ENCODE results near the gene TRPC1.

TRPC1 gene

GRCh38 chr3:142787719-142788118, 63.9 kb downstream of the TRPC1 start:
- no peaks in the 10 kb centered on the region for H3K4me1 ChIP-seq
- H3K9me3 ChIP-seq = no peaks in the 10 kb centered on the region
- no peak for TF ChIP-seq Cebpa-rat (IDR thresholded peaks at IDR 0.05)
- no peaks in the 10 kb centered on the region for H3K36me3 ChIP-seq
- H3K27me3 ChIP-seq = no peaks in the 10 kb centered on the region
- no peaks in the 10 kb centered on the region for H4K20me1 ChIP-seq
- H3K4me3 ChIP-seq = no peak overlapping the region
- no peak overlapping the region for H3K9ac ChIP-seq
- H3K4me2 ChIP-seq = no peak overlapping the region
- no peak overlapping the region for H3K27ac ChIP-seq

GRCh38 chr3:142794508-142794907, 70.7 kb downstream of the TRPC1 start:
- no peaks in the 10 kb centered on the region for H3K27me3 ChIP-seq
- no peaks in the 10 kb centered on the region for H3K36me3 ChIP-seq
- no peak overlapping the region for H3K27ac ChIP-seq
- no peak overlapping the region for H3K4me3 ChIP-seq
- H3K9ac ChIP-seq = no peak overlapping the region
- no peak for TF ChIP-seq Cebpa-rat (IDR thresholded peaks at IDR 0.05)
- no peak overlapping the region for H3K4me2 ChIP-seq
- H3K9me3 ChIP-seq = no peaks in the 10 kb centered on the region
- no peaks in the 10 kb centered on the region for H3K4me1 ChIP-seq
- H4K20me1 ChIP-seq = no peaks in the 10 kb centered on the region

- H3K9ac ChIP-seq = no peak overlapping the region
- no peaks in the 10 kb centered on the region for H4K20me1 ChIP-seq
- no peaks in the 10 kb centered on the region for H3K27me3 ChIP-seq
- H3K4me1 ChIP-seq = no peaks in the 10 kb centered on the region
- no peak overlapping the region for H3K4me2 ChIP-seq
- no peaks in the 10 kb centered on the region for H3K9me3 ChIP-seq
- no peaks in the 10 kb centered on the region for H3K36me3 ChIP-seq
- H3K4me3 ChIP-seq = no peak overlapping the region
- no peak overlapping the region for H3K27ac ChIP-seq
- TF ChIP-seq Cebpa-rat (IDR thresholded peaks at IDR 0.05) = no peak
Observed at GRCh38 chr3:142795332-142795731, 71.5 kb downstream of the TRPC1 start.

GRCh38 chr3:142796823-142797222, 73.0 kb downstream of the TRPC1 start:
- Histone ChIP-seq H4K20me1 (no peaks in the 10 kb centered on the region), H3K9me3 (no peaks in the 10 kb centered on the region), H3K4me2 (no peak overlapping the region), H3K9ac (no peak overlapping the region), H3K4me1 (no peaks in the 10 kb centered on the region), H3K27ac (no peak overlapping the region), H3K4me3 (no peak overlapping the region), H3K36me3 (no peaks in the 10 kb centered on the region), H3K27me3 (no peaks in the 10 kb centered on the region)
- no peak for TF ChIP-seq Cebpa-rat (IDR thresholded peaks at IDR 0.05)

- no peak for TF ChIP-seq Cebpa-rat (IDR thresholded peaks at IDR 0.05)
- H4K20me1 ChIP-seq = no peaks in the 10 kb centered on the region
- no peaks in the 10 kb centered on the region for H3K36me3 ChIP-seq
- H3K27me3 ChIP-seq = no peaks in the 10 kb centered on the region
- no peak overlapping the region for H3K4me2 ChIP-seq
- no peaks in the 10 kb centered on the region for H3K9me3 ChIP-seq
- H3K27ac ChIP-seq = no peak overlapping the region
- no peaks in the 10 kb centered on the region for H3K4me1 ChIP-seq
- H3K9ac ChIP-seq = no peak overlapping the region
- H3K4me3 ChIP-seq = no peak overlapping the region
Observed at GRCh38 chr3:142801746-142802145, 77.9 kb downstream of the TRPC1 start.

GRCh38 chr3:142802891-142803290, 79.1 kb downstream of the TRPC1 start:
- no peak for TF ChIP-seq Cebpa-rat (IDR thresholded peaks at IDR 0.05)
- Histone ChIP-seq H3K9ac (no peak overlapping the region), H3K4me1 (no peaks in the 10 kb centered on the region), H3K36me3 (no peaks in the 10 kb centered on the region), H3K27me3 (no peaks in the 10 kb centered on the region), H4K20me1 (no peaks in the 10 kb centered on the region), H3K4me3 (no peak overlapping the region), H3K4me2 (no peak overlapping the region), H3K9me3 (no peaks in the 10 kb centered on the region), H3K27ac (no peak overlapping the region)

GRCh38 chr3:142808103-142808917, 84.5 kb downstream of the TRPC1 start:
- Histone ChIP-seq H3K36me3 (no peaks in the 10 kb centered on the region), H3K4me3 (no peak overlapping the region), H3K27me3 (no peaks in the 10 kb centered on the region), H4K20me1 (no peaks in the 10 kb centered on the region), H3K4me1 (no peaks in the 10 kb centered on the region), H3K27ac (no peak overlapping the region), H3K9ac (no peak overlapping the region), H3K9me3 (no peaks in the 10 kb centered on the region), H3K4me2 (no peak overlapping the region)
- TF ChIP-seq Cebpa-rat (IDR thresholded peaks at IDR 0.05) = no peak

- no peak overlapping the region for H3K27ac ChIP-seq
- H4K20me1 ChIP-seq = no peaks in the 10 kb centered on the region
- H3K4me3 ChIP-seq = no peak overlapping the region
- H3K27me3 ChIP-seq = no peaks in the 10 kb centered on the region
- H3K4me1 ChIP-seq = no peaks in the 10 kb centered on the region
- H3K4me2 ChIP-seq = no peak overlapping the region
- no peak for TF ChIP-seq Cebpa-rat (IDR thresholded peaks at IDR 0.05)
- H3K9me3 ChIP-seq = no peaks in the 10 kb centered on the region
- no peaks in the 10 kb centered on the region for H3K36me3 ChIP-seq
- H3K9ac ChIP-seq = no peak overlapping the region
Observed at GRCh38 chr3:142809259-142809658, 85.4 kb downstream of the TRPC1 start.

- H3K27ac ChIP-seq = no peak overlapping the region
- no peak overlapping the region for H3K4me3 ChIP-seq
- no peak overlapping the region for H3K4me2 ChIP-seq
- H3K4me1 ChIP-seq = no peaks in the 10 kb centered on the region
- no peaks in the 10 kb centered on the region for H3K27me3 ChIP-seq
- H4K20me1 ChIP-seq = no peaks in the 10 kb centered on the region
- no peak for TF ChIP-seq Cebpa-rat (IDR thresholded peaks at IDR 0.05)
- no peaks in the 10 kb centered on the region for H3K9me3 ChIP-seq
- H3K9ac ChIP-seq = no peak overlapping the region
- H3K36me3 ChIP-seq = no peaks in the 10 kb centered on the region
Observed at GRCh38 chr3:142815803-142816202, 92.0 kb downstream of the TRPC1 start.

- no peak overlapping the region for H3K27ac ChIP-seq
- H3K4me1 ChIP-seq = no peaks in the 10 kb centered on the region
- H3K36me3 ChIP-seq = no peaks in the 10 kb centered on the region
- no peaks in the 10 kb centered on the region for H4K20me1 ChIP-seq
- no peak overlapping the region for H3K9ac ChIP-seq
- no peak overlapping the region for H3K4me2 ChIP-seq
- H3K27me3 ChIP-seq = no peaks in the 10 kb centered on the region
- no peaks in the 10 kb centered on the region for H3K9me3 ChIP-seq
- H3K4me3 ChIP-seq = no peak overlapping the region
- TF ChIP-seq Cebpa-rat (IDR thresholded peaks at IDR 0.05) = no peak
Observed at GRCh38 chr3:142817356-142817755, 93.5 kb downstream of the TRPC1 start.

- Histone ChIP-seq H3K27me3 (no peaks in the 10 kb centered on the region), H3K4me1 (no peaks in the 10 kb centered on the region), H3K4me3 (no peak overlapping the region), H3K4me2 (no peak overlapping the region), H3K9me3 (no peaks in the 10 kb centered on the region), H3K9ac (no peak overlapping the region), H3K36me3 (no peaks in the 10 kb centered on the region), H4K20me1 (no peaks in the 10 kb centered on the region), H3K27ac (no peak overlapping the region)
- no peak for TF ChIP-seq Cebpa-rat (IDR thresholded peaks at IDR 0.05)
Observed at GRCh38 chr3:142817897-142818296, 94.1 kb downstream of the TRPC1 start.
